NOMO-1 treated with DMSO at 0.1 percent for 48 hours (cell line): ENCODE data around the gene RPSA.
"Not testable (repeated sequence)": the region's sequence is repeated elsewhere in the genome, so short reads cannot be mapped to it uniquely, and the experiment has no call there.

Experiments
- DNase-seq: peaks from one replicate; lab custom pipeline; 2025; ENCODE audit not compliant: unreplicated experiment; lab: John Stamatoyannopoulos, UW

RPSA gene

DNA sequence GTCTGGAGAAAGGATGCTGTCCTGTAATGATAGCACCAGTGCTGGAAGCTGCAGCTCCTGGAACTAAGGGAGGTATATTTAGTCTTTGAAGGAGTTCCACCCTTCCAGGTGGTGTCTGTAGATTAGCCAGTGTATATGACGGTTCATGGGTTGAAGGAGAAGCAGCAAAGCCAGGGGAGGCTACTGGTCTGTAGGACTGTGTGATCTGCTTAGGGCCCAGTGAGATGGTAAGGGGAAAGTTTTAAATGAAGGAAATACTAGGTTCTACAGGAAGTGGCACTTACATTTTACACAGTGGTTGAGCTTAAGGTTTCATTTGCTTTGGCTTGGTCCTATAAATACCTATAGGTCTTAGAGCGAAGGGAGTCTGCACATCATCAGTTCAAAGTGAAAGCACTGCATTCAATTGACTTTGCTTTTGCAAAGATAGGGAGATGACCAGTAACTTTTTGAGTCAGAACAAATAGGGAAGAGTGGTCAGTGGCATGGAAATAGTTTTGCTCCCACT, 17.7 kb upstream of the RPSA start:
- DNase-seq = no peak

- no peak for DNase-seq
These were observed 16.3 kb upstream of the RPSA start for GRCh38 chr3:39390181-39390580.

DNA sequence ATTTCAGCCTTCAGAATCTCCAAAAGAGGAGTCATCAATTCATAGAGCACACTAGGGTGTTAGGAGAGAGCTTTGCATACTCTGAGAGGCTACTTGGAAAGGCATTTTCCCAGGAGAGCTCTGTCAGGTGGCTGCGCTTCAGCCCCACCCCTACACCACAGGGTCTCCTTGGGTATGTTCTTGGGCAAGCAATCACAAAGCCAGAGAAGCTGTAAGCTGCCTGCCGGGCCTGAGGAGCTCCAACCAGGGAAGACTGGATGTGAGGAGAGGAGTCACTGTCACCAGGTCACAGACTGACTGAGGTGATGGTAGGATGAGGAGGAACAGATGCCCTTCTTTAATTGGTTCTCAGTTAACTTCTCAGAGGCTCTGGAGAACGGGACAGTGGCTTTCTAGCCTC, 9.8 kb upstream of the RPSA start:
- DNase-seq = no peak

DNA sequence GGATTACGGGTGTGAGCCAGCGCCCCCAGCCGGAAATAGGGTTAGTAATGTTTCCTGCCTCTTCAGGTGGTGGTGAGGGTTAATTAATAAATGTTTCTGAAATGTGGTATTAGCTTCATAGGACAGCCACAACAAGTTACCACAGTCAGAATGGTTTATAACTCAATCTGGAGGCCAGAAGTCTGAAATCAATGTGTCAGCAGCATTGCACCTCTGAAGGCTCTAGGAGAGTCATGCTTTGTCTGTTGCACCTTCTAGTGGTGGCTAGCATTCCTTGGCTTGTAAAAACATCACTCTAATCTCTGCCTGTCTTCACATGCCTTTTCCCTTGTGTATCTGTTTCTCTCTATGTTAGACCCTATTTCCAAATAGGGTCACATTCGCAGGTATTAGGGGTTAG, 7.8 kb upstream of the RPSA start:
- no peak for DNase-seq

- DNase-seq = no peak
These were observed 4.5 kb upstream of the RPSA start for GRCh38 chr3:39401983-39402382.

- no peak for DNase-seq
These were observed 1.4 kb upstream of the RPSA start for GRCh38 chr3:39404943-39405686.

DNA sequence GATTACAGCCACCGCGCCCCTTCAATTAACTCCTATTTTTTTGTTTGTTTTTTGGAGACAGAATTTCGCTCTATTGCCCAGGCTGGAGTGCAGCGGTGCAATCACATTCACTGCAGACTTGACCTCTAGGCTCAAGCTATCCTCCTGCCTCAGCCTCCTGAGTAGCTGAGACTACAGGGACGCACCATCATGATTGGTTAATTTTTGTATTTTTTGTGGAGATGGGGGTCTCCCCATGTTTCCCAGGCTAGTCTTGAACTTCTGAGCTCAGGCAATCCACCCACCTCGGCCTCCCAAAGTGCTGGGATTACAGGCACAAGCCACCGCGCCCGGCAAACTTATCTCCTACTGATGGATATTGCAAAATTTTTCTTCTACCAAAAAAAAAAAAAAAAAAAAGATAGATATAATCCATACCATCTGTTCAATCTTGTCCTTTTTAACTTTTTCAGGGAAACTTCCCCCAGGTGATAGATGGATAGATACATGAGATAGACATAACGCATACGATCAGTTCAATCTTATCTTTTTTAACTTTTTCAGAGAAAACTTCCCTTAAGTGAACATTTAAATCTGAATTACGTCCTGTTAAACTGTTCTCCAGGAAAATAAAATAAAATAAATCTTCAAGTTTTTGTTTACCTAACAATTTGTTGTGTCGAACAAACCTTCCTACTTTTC, 693 bp upstream of the RPSA start:
- DNase-seq = no peak

- no peak for DNase-seq
These were observed 724 bp downstream of the RPSA start for GRCh38 chr3:39407259-39407629.

DNA sequence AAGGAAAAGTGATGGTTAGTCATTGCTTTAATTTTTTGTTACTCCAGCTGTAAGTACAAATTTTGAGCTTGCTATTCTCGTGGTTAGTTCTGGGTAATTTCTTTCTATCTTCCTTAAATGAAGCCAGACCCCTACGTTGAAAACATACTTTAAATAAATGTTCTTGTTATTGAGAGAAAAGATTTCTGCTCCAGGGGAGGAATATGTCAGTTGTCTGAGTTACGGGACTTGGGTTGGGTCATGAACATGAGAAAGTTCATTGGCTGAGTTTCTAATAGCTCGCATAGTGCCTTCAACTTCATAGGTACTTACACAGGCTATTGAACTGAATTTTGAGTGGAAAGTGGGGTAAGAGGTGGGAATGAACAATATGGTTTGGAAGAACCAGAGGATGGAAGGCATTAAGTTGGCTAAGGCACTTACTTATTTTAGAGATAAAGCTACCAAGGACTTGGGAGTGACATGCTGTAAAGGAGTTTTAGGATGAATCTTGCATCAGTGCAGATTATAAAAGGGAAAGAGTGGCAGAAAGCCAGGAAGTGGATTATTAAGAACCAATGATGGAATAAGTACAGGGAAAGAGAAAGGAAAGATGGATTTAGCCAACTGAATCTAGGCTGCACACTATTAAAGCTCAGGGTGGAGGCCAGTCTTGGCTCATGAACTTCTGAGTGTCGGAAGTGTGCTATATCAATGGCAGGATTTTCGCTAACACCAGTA, 1.4 kb downstream of the RPSA start:
- DNase-seq = no peak

- no peak for DNase-seq
These were observed 2.2 kb downstream of the RPSA start for GRCh38 chr3:39408493-39409372.

- no peak for DNase-seq
These were observed 3.1 kb downstream of the RPSA start for GRCh38 chr3:39409514-39410136.

- no peak for DNase-seq
These were observed 4.4 kb downstream of the RPSA start for GRCh38 chr3:39410893-39411292.

DNA sequence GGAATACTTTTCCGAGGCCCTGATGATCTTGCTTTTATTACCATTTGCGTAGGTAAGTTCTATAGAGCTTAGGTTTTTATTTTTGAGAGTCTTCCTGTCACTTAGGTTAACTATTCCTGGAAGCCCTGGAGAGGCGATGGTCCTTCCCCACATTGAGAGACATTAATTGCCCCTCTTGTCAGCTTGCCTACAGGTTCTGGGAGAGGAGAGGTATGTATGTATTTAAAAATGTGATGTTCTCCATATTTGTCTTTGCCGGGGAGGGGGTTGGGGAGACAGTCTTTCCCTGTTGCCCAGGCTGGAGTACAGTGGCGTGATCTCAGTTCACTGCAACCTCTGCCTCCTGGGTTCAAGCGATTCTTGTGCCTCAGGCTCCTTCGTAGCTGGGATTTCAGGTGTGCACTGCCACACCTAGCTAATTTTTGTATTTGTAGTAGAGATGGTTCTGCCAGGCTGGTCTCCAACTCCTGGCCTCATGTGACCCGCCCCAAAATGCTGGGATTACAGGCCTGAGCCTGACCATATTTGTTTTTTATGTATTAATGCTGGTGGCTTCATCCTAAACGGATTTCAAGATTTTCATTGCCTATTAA, 6.2 kb downstream of the RPSA start:
- no peak for DNase-seq

GRCh38 chr3:39413691-39414420, 7.3 kb downstream of the RPSA start:
- DNase-seq = no peak

GRCh38 chr3:39414421-39414907, 7.9 kb downstream of the RPSA start:
- no peak for DNase-seq

GRCh38 chr3:39415302-39415701, 8.8 kb downstream of the RPSA start:
- not testable (repeated sequence) for DNase-seq

DNA sequence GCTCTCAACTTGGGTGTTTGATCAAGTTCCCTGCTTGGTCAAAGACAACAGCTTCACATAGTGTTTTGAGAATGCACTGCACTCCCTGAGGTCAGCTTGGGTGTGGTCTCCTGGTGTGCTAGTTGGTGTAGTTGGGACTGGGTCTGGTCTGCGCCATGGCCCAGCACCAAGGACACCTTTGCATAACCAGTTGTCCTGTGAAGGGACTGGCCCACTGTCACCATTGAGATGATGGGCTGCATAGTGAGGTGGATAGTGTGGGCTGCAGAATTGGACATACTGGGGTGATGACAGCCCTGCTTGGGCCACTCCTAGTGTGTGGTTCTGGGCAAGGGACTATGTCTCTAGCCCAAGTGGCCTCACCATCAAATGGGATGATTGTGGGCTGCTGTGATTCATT, 9.5 kb downstream of the RPSA start:
- no peak for DNase-seq

DNA sequence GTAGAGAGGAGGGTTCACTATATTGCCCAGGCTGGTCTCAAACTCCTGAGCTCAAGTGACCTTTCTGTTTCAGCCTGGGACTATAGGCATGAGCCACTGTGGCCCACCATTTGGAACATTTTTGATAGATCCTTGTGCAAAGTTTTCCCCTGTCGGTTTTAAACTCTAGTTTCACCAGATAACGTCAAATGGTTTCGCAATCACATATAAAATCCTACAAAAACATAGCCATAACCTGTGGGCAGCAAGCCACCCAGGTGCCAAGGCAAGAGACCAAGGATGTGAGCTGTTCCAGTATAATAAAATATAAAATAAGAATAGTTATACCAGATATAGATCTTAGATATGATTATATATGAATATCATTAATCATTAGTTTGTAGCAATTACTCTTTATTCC, 10.5 kb downstream of the RPSA start:
- not testable (repeated sequence) for DNase-seq

DNA sequence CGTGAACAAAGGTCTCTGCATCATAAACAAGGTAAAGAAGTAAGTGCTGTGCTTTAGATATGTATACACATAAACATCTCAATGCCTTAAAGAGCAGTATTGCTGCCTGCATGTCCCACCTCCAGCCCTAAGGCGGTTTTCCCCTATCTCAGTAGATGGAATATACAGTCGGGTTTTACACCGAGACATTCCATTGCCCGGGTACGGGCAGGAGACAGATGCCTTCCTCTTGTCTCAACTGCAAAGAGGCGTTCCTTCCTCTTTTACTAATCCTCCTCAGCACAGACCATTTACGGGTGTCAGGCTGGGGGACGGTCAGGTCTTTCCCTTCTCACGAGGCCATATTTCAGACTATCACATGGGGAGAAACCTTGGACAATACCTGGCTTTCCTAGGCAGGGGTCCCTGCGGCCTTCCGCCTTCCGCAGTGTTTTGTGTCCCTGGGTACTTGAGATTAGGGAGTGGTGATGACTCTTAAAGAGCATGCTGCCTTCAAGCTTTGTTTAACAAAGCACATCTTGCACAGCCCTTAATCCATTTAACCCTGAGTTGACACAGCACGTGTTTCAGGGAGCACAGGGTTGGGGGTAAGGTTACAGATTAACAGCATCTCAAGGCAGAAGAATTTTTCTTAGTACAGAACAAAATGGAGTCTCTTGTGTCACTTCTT, 12.2 kb downstream of the RPSA start:
- not testable (repeated sequence) for DNase-seq
